Measurements from ENCODE around the gene PLA2G2F. TPM values are rescaled to one million over a fixed set of nuclear protein-coding genes. Genes with fewer than 3 reads are reported as not detected.
"Not testable (repeated sequence)": the region's sequence is repeated elsewhere in the genome, so short reads cannot be mapped to it uniquely, and the experiment has no call there.

The PLA2G2F gene
- total RNA-seq, 1 experiment from 2014 or later = not detected

DNA sequence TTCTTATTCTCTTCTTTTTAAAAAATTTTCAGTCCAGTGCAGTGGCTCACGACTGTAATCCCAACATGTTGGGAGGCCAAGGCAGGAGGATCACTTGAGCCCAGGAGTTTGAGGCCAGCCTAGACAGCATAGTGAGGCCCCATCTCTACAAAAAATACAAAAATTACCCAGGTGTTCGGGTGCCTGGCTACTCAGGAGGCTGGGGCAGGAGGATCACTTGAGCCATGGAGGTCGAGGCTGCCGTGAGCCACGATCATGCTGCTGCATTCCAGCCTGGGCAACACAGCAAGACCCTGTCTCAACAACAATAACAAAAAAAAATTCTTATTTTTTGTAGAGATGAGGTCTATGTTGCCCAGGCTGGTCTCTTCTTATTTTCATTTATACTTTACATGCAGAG lies 27.7 kb upstream of the PLA2G2F start:
- in situ Hi-C loops (cut with HindIII; ENCODE audit: low sequenced_read_pairs) = no loop called here
- no peak for DNase-seq (ENCODE audit: low spot score)

DNA sequence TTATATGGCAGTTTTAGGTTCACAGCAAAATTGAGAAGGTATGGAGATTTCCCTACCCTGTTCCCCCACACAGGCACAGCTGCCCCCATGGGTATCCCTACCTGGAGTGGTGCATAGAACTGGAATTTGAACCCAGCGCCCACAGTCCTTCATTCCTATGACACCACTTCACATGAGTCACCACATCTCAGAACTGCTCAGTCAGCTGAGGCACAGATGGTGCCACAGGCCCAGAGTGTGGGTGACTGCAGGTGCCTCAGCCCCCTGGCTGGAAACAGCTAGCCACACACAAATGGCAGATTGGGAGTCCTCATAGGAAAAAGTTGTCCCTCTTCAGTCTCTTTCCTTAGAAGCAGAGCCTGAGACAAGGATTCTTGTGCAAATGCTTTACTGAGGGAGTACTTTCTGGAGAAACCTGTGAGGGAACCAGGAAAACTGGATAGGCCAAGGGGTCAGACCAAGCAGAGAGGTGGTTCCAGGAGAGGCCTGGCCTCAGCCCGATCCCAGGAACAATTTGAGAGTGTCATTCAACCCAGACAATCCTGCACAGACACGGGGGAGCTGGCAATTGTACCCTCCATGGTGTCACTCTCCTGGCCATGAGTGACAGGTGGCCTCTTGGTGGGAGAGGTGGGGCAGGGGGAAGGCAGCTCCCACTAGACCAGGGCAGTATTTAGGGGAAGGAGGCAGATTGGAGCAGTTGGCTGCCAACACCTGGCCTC lies 26.7 kb upstream of the PLA2G2F start:
- no peak for DNase-seq (ENCODE audit: low spot score)
- in situ Hi-C loops (cut with HindIII; ENCODE audit: low sequenced_read_pairs) = no loop called here

- DNase-seq (ENCODE audit: low spot score) = no peak
- in situ Hi-C loops (cut with HindIII; ENCODE audit: low sequenced_read_pairs) = no loop called here
These were observed 25.0 kb upstream of the PLA2G2F start for GRCh38 chr1:20114021-20114648.

DNA sequence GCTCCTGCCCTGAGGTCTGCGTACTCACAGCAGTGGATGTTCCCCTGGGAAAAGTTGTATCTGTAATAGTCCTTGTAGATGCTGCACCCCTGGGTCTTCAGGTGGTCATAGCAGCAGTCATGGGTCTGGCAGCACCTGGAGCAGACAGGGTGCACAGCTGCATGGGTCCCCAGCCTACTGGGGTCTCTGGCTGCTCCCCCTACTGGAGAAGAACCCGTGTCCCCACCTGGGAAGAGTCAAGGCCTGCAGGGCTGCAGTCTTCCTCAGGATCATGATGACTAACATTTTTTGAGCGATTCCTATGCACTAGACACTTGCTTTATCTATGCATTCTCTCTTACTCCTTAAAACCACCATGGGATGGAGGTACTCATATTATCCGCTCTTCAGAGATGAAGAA lies 23.6 kb upstream of the PLA2G2F start:
- no peak for DNase-seq (ENCODE audit: low spot score)
- in situ Hi-C loops (cut with HindIII; ENCODE audit: low sequenced_read_pairs) = no loop called here

GRCh38 chr1:20115916-20116315 lies 23.2 kb upstream of the PLA2G2F start:
- in situ Hi-C loops (cut with HindIII; ENCODE audit: low sequenced_read_pairs) = no loop called here
- no peak for DNase-seq (ENCODE audit: low spot score)

- in situ Hi-C loops (cut with HindIII; ENCODE audit: low sequenced_read_pairs) = no loop called here
These were observed 21.9 kb upstream of the PLA2G2F start for GRCh38 chr1:20117236-20117635.

DNA sequence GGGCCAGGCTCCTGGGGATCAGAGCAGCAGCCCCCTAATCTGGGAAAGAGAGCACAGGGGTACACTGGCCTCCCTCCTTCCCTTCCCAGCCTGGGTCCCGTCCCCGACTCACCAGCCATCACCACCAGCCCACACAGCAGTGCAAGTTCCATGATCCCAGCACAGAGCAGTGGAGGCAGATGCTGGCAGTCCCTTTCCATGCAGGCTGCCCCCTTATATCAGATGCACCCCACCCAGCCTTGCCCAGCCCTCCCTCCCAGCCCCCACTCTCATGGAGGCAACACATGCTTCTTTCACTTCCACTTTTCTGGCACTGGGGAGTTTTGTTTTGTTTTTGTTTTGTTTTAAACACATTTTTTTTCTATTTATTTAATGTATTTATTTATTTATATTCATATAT lies 19.8 kb upstream of the PLA2G2F start, which contains the start of gene PLA2G2D:
TSS of gene PLA2G2D (minus strand) at position 190 of the 400 bp plus-strand sequence. CDS start at position 152, 38 bp downstream.
- DNase-seq (ENCODE audit: low spot score) = no peak
- in situ Hi-C loops (cut with HindIII; ENCODE audit: low sequenced_read_pairs) = no loop called here

More at GRCh38 chr1:20117236-20117635, 21.9 kb upstream of the PLA2G2F start:
- no peak for DNase-seq (ENCODE audit: low spot score)

DNA sequence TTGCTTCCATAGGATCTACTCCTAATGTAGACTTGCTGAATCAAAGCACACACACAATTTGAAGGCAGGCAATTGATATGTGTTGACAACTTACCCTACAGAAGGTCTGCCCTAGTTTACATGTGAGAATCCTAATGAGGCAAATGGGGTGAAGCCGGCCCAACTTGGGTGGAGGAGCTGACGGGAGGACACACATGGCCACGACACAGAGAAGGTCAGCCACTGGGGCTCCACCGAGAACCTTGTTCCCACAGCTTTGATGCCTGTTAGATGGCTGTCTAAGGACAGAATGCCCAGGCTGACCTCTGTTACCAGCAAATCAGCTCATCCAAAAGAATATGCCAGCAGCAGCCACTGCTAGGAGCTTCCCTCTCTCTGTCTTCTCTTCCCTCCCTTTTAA lies 18.3 kb upstream of the PLA2G2F start:
- in situ Hi-C loops (cut with HindIII; ENCODE audit: low sequenced_read_pairs) = no loop called here
- no peak for DNase-seq (ENCODE audit: low spot score)

DNA sequence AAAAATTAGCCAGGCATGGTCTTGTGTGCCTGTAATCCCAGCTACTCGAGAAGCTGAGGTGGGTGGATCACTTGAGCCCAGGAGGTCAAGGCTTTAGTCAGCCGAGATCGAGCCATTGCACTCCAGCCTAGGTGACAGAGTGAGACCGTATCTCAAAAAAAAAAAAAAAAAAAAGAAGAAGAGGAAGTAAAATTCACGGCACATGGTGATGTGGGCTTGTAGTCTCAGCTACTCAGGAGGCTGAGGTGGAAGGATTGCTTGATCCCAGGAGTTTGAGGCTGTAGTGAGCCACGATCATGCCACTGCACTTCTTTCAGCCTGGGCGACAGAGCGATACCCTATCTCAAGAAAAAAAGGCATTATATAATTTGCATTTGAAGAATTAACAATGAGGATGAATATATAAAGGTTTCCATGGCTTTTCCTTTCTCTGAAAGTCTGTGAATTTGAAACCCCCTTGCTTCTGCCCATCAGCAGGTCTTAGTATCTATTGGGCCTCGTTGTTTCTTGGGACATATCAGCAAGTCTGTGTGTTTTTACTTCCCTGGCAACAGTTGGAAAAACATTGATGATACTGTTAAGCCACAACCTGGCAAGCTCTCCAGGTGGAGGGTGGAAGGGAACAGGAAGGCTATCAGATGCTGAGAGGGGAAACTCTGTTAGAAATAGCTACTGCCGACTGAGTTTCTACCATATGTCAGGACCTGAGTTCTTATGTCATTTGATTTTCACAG lies 15.2 kb upstream of the PLA2G2F start:
- no peak for DNase-seq (ENCODE audit: low spot score)
- in situ Hi-C loops (cut with HindIII; ENCODE audit: low sequenced_read_pairs) = no loop called here

DNA sequence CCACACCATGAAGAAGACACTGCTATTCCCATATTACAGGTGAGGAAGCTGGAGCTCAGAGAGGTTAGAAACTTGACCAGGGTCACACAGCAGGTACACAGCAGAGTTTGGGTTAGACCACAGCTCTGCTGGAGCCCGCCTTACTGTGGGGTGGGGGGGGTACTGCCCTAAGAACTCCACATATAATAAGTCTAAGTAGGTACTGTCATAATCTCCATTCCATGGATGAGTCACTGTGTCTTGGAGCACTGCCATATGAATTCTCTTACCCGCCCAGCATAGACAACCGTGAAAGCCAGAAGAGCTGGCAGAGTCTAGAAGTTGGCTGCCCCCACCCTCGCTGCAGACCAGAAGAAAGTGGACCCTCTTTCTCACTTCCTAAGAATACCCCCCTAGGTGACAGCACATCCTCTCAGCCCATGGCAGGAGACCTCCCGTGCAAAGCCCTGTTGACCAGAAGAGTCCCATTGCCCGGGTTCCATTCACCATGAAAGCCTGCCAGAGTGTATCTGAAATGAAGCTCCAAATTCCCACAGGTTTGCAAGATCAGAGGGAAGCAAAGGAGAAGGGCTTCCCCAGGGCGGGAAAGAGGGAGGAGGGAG lies 14.6 kb upstream of the PLA2G2F start:
- in situ Hi-C loops (cut with HindIII; ENCODE audit: low sequenced_read_pairs) = no loop called here
- DNase-seq (ENCODE audit: low spot score) = no peak

DNA sequence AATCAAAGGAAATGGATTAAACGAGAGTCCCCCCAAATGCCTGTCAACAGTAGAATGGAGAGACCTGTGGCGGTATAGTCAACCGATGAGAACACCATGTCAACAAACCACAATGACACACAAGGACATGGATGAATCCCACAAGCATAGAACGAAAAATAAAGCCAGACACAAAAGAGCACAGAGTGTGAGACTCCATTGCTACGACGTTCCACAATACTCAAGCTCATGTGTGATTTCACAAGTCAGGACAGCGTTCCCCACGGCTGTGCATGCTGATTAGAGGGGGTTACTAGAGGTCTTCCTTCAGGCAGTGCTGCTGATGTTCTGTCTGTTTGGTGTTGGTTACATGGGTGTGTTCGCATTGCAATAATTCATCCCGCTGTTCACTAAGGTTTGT lies 14.0 kb upstream of the PLA2G2F start:
- in situ Hi-C loops (cut with HindIII; ENCODE audit: low sequenced_read_pairs) = no loop called here
- DNase-seq (ENCODE audit: low spot score) = no peak

DNA sequence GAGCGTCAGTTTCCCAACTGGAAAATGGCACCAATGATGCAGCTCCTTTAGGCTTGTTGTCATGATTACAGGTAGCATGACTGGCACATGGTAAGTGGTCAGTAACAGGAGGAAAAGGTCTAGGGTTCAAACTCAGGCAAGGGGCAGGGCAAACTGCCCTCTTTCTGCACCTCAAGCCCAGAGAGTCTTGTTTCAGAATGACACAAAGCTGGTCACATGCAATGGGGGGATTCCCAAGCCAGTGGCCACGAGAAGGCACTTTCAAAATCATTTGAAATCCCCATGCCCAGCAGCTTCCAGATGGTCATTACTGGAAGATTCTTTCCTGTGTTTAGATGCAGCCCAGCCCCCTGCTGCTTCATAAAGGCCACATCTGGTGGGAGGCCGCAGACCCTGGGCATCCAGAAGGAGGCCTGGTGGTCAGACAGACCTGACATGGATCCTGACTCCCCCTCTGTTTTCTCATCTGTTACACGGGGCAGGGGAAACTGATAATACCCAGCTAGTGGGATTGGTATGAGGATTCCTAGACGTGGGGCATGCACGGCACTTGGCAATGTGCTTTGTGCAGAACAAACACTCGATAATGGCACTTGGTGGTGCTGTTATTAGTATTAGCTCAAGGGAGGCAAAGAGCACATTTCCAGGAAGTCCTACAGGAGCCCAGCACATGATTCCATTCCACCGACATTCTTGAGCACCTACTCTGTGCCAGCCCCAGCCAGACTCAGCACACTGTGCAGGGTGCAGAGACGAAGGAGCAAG lies 12.9 kb upstream of the PLA2G2F start:
- no peak for DNase-seq (ENCODE audit: low spot score)
- in situ Hi-C loops (cut with HindIII; ENCODE audit: low sequenced_read_pairs) = no loop called here

- DNase-seq (ENCODE audit: low spot score) = no peak
- in situ Hi-C loops (cut with HindIII; ENCODE audit: low sequenced_read_pairs) = no loop called here
These were observed 12.2 kb upstream of the PLA2G2F start for GRCh38 chr1:20126806-20127440.

DNA sequence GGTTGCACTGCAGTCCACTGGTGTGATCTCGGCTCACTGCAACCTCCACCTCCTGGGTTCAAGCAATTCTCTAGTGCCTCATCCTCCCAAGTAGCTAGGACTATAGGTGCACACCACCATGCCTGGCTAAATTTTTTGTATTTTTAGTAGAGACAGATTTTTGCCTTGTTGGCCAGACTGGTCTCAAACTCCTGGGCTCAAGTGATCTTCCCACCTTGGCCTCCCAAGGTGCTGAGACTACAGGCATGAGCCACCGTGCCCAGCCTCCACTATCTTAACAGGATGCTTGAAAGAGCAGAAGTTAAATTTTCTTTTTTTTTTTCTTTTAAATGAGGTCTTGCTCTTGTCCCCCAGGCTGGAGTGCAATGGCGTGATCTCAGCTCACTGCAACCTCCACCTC lies 8.6 kb upstream of the PLA2G2F start:
- DNase-seq (ENCODE audit: low spot score); in situ Hi-C loops (cut with HindIII; ENCODE audit: low sequenced_read_pairs): not testable (repeated sequence)

DNA sequence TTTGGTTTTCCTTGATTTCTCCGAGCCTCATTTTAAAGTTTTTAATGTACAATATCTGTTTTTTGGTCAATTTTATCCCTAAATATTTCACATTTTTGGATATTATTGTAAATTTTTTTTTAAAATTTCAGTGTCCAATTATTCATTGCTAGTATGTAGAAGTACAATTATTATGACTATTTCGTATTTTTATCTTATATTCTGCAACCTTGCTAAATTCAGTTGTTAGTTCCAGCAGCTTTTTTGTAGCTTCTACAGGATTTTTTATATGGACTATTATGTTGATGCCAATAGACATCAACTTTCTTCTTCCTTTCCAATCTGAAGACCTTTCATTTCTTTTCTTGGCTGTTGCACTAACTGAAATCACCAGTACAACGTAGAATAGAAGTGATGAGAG lies 4.1 kb upstream of the PLA2G2F start:
- in situ Hi-C loops (cut with HindIII; ENCODE audit: low sequenced_read_pairs) = no loop called here
- no peak for DNase-seq (ENCODE audit: low spot score)

DNA sequence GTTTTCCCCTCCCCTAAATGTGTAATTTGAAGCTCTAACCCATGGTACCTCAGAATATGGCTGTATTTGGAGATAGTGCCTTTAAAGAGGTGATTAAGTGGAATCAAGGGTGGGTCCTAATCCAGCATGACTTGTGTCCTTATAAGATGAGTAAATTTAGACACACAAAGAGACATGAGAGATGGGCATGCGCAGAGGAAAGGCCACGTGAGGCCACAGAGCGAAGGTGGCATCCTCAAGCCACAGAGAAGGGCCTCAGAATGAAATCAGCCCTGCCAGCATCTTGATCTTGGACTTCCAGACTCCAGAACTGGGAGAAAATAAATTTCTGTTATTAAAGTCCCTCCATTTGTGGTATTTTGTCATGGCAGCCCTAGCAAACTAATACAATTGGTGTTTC lies 2.9 kb upstream of the PLA2G2F start:
- DNase-seq (ENCODE audit: low spot score) = no peak
- in situ Hi-C loops (cut with HindIII; ENCODE audit: low sequenced_read_pairs) = no loop called here

- no peak for DNase-seq (ENCODE audit: low spot score)
- in situ Hi-C loops (cut with HindIII; ENCODE audit: low sequenced_read_pairs) = no loop called here
These were observed 2.1 kb upstream of the PLA2G2F start for GRCh38 chr1:20137055-20137454.

DNA sequence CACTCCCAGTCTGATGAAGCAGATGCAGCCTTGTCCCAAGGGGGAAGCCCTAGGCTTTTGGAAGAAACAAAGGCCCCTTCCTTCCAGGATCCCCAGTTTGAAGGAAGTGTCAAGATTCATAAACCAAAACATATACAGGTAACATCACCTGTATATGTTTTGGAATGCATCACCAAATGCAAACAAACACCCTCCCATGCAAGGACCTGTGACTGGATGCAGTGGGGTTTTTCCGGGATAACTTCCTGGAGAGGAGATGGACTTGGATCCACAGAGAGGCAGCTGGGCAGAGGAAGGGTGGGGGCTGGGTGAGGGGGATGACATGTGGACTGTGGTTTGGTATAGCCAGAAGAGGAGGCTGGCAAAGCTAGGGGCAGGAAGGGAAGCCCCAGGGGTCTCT lies 1.5 kb upstream of the PLA2G2F start:
- in situ Hi-C loops (cut with HindIII; ENCODE audit: low sequenced_read_pairs) = no loop called here

GRCh38 chr1:20138346-20138745 lies 777 bp upstream of the PLA2G2F start:
- in situ Hi-C loops (cut with HindIII; ENCODE audit: low sequenced_read_pairs) = no loop called here
- DNase-seq (ENCODE audit: low spot score) = no peak

More for the DNA sequence above, 1.5 kb upstream of the PLA2G2F start:
- no peak for DNase-seq (ENCODE audit: low spot score)

All from G401 (cell line).